Measurements from ENCODE around the gene RFX2. TPM values are rescaled to one million over a fixed set of nuclear protein-coding genes. Genes with fewer than 3 reads are reported as not detected.

The RFX2 gene
- 13.0 and 16.7 TPM in 2 replicates for total RNA-seq

GRCh38 chr19:6110360-6110977 lies at the start of gene RFX2:
TSS of gene RFX2 (minus strand) at chr19:6110500. CDS start at chr19:6047496, 63,004 bp downstream.

GRCh38 chr19:5977785-5978605 lies 132.3 kb downstream of the RFX2 start, which contains the start of gene RANBP3:
TSS of gene RANBP3 (minus strand) at chr19:5978140. CDS start at chr19:5978082, 58 bp downstream.

Other genes with a start within 250 kb of the RFX2 start
- not detected in 2 replicates for gene FUT5, start 240.0 kb downstream of the RFX2 start, total RNA-seq
- gene NDUFA11, start 206.7 kb downstream of the RFX2 start, total RNA-seq = 274 and 382 TPM in 2 replicates
- 2.5 and 5.4 TPM in 2 replicates for gene VMAC, start 205.6 kb downstream of the RFX2 start, total RNA-seq
- gene CAPS, start 196.2 kb downstream of the RFX2 start, total RNA-seq = 0.84 and 1.6 TPM in 2 replicates
- gene RANBP3, start 132.4 kb downstream of the RFX2 start, total RNA-seq = 35.9 and 57.9 TPM in 2 replicates
- not detected in 2 replicates for gene ACSBG2, start 25.2 kb upstream of the RFX2 start, total RNA-seq
- 14.4 and 15.3 TPM in 2 replicates for gene MLLT1, start 169.5 kb upstream of the RFX2 start, total RNA-seq
- not detected in 2 replicates for gene ACER1, start 223.1 kb upstream of the RFX2 start, total RNA-seq